Right lobe of liver (tissue), 6 donors: ENCODE measurements around the gene EBLN2. TPM values are rescaled to one million over a fixed set of nuclear protein-coding genes. Genes with fewer than 3 reads are reported as not detected.

Source experiments
- ATAC-seq, 4 donors: fragments of 200-7000 bp; cut with Tn5 transposase; one replicate each; pipeline ENCODE4 v1.9.1; 2020; ENCODE audit warnings: mild to moderate bottlenecking in 4 of 4, moderate library complexity in 4 of 4
- DNase-seq, 3 donors: peaks; one replicate each; pipeline ENCODE4 v3.0.0-alpha.2; 2020
- H3K27ac ChIP-seq, 3 donors: fragments of 200-600 bp; one replicate each; pipeline ENCODE4 v1.8.0; 2022
- H3K27me3 ChIP-seq, 2 donors: fragments of 200-600 bp; one replicate each; pipeline ENCODE4 v1.8.0; 2022
- H3K36me3 ChIP-seq, 4 donors: fragments of 200-600 bp; sonication (generic) in 1 of 4; one replicate each; pipeline versions ENCODE4 v1.5.1 to v1.8.0; 2017 to 2022; ENCODE audit warnings: control low read depth in 1 of 4
- H3K4me1 ChIP-seq, 4 donors: fragments of 200-600 bp; sonication (generic) in 1 of 4; one replicate each; pipeline versions ENCODE4 v1.5.1 to v1.8.0; 2017 to 2022; ENCODE audit warnings: control low read depth in 1 of 4
- H3K4me3 ChIP-seq, 3 donors: fragments of 200-600 bp; one replicate each; pipeline ENCODE4 v1.8.0; 2022
- H3K9me3 ChIP-seq, 4 donors: fragments of 200-600 bp; sonication (generic) in 1 of 4; one replicate each; pipeline versions ENCODE4 v1.5.1 to v1.8.0; 2017 to 2022; ENCODE audit warnings: control low read depth in 1 of 4
- CTCF ChIP-seq, 4 donors: fragments of 200-600 bp in 3 of 4; fragments of 450-650 bp in 1 of 4; IDR thresholded peaks; one replicate each; pipeline versions ENCODE4 v1.5.1 to v1.8.0; 2016 to 2022; ENCODE audit warnings: antibody characterized with exemption in 4 of 4, mild to moderate bottlenecking in 2 of 4
- POLR2A ChIP-seq: fragments of 450-650 bp; IDR thresholded peaks from one replicate; pipeline ENCODE4 v1.6.1; 2017; ENCODE audit warnings: antibody characterized with exemption, mild to moderate bottlenecking
- WGBS: methylation state at CpG from one replicate; pipeline ENCODE4 v1.1.6; 2018; ENCODE audit warnings: low coverage, low lambda C conversion rate; ENCODE audit not compliant: insufficient coverage; ENCODE audit errors: missing lambda C conversion rate; 5-methylcytosine and 5-hydroxymethylcytosine counted together
- intact Hi-C, 2 donors: fragments of 100-400 bp; cut with DNase I; formaldehyde crosslinking; loops; one replicate each; pipeline versions ENCODE4 v1.11.2 to v1.14.1; 2022
- long read RNA-seq: library from polyadenylated mRNA; unstranded; transcript quantifications from one replicate; pipeline ENCODE4 v2.0.0, GENCODE V29; 2019
- total RNA-seq, 6 experiments: library from RNA; depleted of rRNA in 2 of 6; stranded (reverse); fragments of >200 nt in 2 of 6; fragmentation: NEBNext Ultra II Directional in 3 of 6; extraction: Animal tissue kit (Norgen Biotek cat#: 25700) in 3 of 6; gene quantifications; one replicate each; pipeline versions ENCODE4 v1.1.0 to v1.2.4, GENCODE V29; 2016 to 2023
- donor health status: DM: no; HTN: yes; CAD: no.
- donor health status: DM: no; HTN: no; CAD: no.
- donor health status: DM: no; HTN: no; CAD: no.
- donor health status: DM: no; HTN: yes; CAD: no.
- donor health status: DM: no; HTN: yes; CAD: no.

The EBLN2 gene
- 1 to 10 TPM; 1.5 to 3.8 (median 1.7) TPM for total RNA-seq
- long read RNA-seq: 0 reads

- Histone ChIP-seq H3K9me3 (no peaks in the 10 kb centered on the region), H3K4me3 (no peak within 1 kb of the TSS), H3K27me3 (no peaks in the 10 kb centered on the region), H3K27ac (no peak within 1 kb of the TSS), H3K36me3 (peaks cover 0 to 52% (median 12%) of the 10 kb centered on the region in 4 donors), H3K4me1 (no peaks in the 10 kb centered on the region)
- ATAC-seq (no peak), DNase-seq (no peak)
- WGBS: 100% methylated on average over 2 of the region's 2 CpGs
- TF ChIP-seq POLR2A (no peak), CTCF (IDR thresholded peaks at IDR 0.05) (no peak)
- intact Hi-C loops: loop anchor here in 1 of 2 donors (10.0 kb wide), 1 partner anchor 117 kb away; no protein-coding TSS in a partner anchor
Observed at GRCh38 chr3:73061416-73061815, at the start of gene EBLN2. TSS of gene EBLN2 (plus strand) at chr3:73061659. CDS start at chr3:73062082, 423 bp downstream.

GRCh38 chr3:73018298-73018697 lies 43.2 kb upstream of the EBLN2 start:
- ATAC-seq (no peak), DNase-seq (no peak)
- peaks cover 0 to 11% (median 0%) of the 10 kb centered on the region in 4 donors for H3K4me1 ChIP-seq
- WGBS: 87% methylated on average over 4 of the region's 4 CpGs
- no peaks in the 10 kb centered on the region for H3K9me3 ChIP-seq
- no peaks in the 10 kb centered on the region for H3K27me3 ChIP-seq
- H3K36me3 ChIP-seq: peaks cover 0 to 2% (median 0%) of the 10 kb centered on the region in 4 donors
- no peak overlapping the region for H3K27ac ChIP-seq
- H3K4me3 ChIP-seq: no peak overlapping the region
- TF ChIP-seq POLR2A: no peak
- no peak for TF ChIP-seq CTCF (IDR thresholded peaks at IDR 0.05)
- intact Hi-C loops: no loop called here

GRCh38 chr3:73018790-73019441 lies 42.5 kb upstream of the EBLN2 start:
- Histone ChIP-seq H3K4me3 (no peak overlapping the region), H3K9me3 (no peaks in the 10 kb centered on the region), H3K36me3 (peaks cover 0 to 2% (median 0%) of the 10 kb centered on the region in 4 donors), H3K27ac (no peak overlapping the region), H3K27me3 (no peaks in the 10 kb centered on the region), H3K4me1 (peaks cover 0 to 11% (median 0%) of the 10 kb centered on the region in 4 donors)
- no peak for TF ChIP-seq CTCF (IDR thresholded peaks at IDR 0.05)
- no peak for TF ChIP-seq POLR2A
- 98% methylated on average over 5 of the region's 5 CpGs for WGBS
- ATAC-seq (no peak), DNase-seq (no peak)
- intact Hi-C loops: no loop called here

GRCh38 chr3:73021301-73021835 lies 40.1 kb upstream of the EBLN2 start:
- peak in 2 of 4 donors; percentile 25 to 43 for ATAC-seq
- no peak for TF ChIP-seq POLR2A
- TF ChIP-seq CTCF (IDR thresholded peaks at IDR 0.05): no peak
- Histone ChIP-seq H3K27me3 (no peaks in the 10 kb centered on the region), H3K4me1 (peaks cover 0 to 26% (median 0%) of the 10 kb centered on the region in 4 donors), H3K27ac (no peak overlapping the region), H3K4me3 (no peak overlapping the region), H3K9me3 (no peaks in the 10 kb centered on the region), H3K36me3 (no peaks in the 10 kb centered on the region)
- no peak for DNase-seq
- WGBS: 29% methylated on average over 4 of the region's 4 CpGs
- intact Hi-C loops: no loop called here
